ENCODE results near the gene APOL5.
A peak's percentile ranks its signal among the peaks of the same experiment; 100 is the strongest.

The APOL5 gene

DNA sequence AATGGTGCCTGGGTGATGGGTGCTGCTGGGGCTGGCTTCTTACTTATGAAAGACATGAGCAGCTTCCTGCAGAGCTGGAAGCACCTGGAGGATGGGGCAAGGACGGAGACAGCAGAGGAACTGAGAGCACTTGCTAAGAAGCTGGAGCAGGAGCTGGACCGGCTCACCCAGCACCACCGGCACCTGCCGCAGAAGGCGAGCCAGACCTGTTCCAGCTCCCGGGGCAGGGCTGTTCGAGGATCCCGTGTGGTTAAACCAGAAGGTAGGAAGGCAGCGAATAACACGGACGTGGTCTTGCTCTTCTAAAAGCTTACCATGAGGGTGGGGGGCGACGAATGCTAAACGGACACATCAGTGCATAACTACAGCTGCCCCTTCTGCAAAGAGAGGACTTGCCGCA, 9.3 kb downstream of the APOL5 start:
- no peaks in the 10 kb centered on the region for H4K20me1 ChIP-seq (ENCODE audit: insufficient read depth, low read length)
- H3K9ac ChIP-seq (ENCODE audit: low read length) = peak overlapping the region; percentile 41
- no peak overlapping the region for H3K4me3 ChIP-seq (ENCODE audit: low read depth, low read length, poor library complexity, severe bottlenecking)
- no peaks in the 10 kb centered on the region for H3K27me3 ChIP-seq (ENCODE audit: insufficient read depth, low read length)
- H3K27ac ChIP-seq (ENCODE audit: low read depth, low read length, poor library complexity, severe bottlenecking) = peak overlapping the region; percentile 90
- no peaks in the 10 kb centered on the region for H3K9me2 ChIP-seq (ENCODE audit: low read depth, low read length)
- no peaks in the 10 kb centered on the region for H3K79me2 ChIP-seq (ENCODE audit: insufficient read depth, low read length)
- TF ChIP-seq, protein P1, sequence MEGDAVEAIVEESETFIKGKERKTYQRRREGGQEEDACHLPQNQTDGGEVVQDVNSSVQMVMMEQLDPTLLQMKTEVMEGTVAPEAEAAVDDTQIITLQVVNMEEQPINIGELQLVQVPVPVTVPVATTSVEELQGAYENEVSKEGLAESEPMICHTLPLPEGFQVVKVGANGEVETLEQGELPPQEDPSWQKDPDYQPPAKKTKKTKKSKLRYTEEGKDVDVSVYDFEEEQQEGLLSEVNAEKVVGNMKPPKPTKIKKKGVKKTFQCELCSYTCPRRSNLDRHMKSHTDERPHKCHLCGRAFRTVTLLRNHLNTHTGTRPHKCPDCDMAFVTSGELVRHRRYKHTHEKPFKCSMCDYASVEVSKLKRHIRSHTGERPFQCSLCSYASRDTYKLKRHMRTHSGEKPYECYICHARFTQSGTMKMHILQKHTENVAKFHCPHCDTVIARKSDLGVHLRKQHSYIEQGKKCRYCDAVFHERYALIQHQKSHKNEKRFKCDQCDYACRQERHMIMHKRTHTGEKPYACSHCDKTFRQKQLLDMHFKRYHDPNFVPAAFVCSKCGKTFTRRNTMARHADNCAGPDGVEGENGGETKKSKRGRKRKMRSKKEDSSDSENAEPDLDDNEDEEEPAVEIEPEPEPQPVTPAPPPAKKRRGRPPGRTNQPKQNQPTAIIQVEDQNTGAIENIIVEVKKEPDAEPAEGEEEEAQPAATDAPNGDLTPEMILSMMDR (IDR thresholded peaks at IDR 0.05; ENCODE audit: low read length) = no peak
- TF ChIP-seq EZH2 (IDR thresholded peaks at IDR 0.05; ENCODE audit: borderline replicate concordance, low read length) = no peak
- H3K4me2 ChIP-seq (ENCODE audit: low read length) = peak overlapping the region; percentile 36
- H3K9me3 ChIP-seq (ENCODE audit: low read length) = no peaks in the 10 kb centered on the region
- no peaks in the 10 kb centered on the region for H3K36me3 ChIP-seq (ENCODE audit: insufficient read depth, low read length)
- no peak overlapping the region for H2AFZ ChIP-seq (ENCODE audit: low read length)
- 0 out of 2 replicates have a peak, but pooled peaks cover 4% of the 10 kb centered on the region for H3F3A ChIP-seq (ENCODE audit: insufficient read depth, low read length)
- H3K4me1 ChIP-seq (ENCODE audit: insufficient read depth, low read length, severe bottlenecking) = peaks cover 58% of the 10 kb centered on the region

- H3K36me3 ChIP-seq (ENCODE audit: insufficient read depth, low read length) = no peaks in the 10 kb centered on the region
- peak overlapping the region; percentile 90 for H3K27ac ChIP-seq (ENCODE audit: low read depth, low read length, poor library complexity, severe bottlenecking)
- H3K9me2 ChIP-seq (ENCODE audit: low read depth, low read length) = no peaks in the 10 kb centered on the region
- no peaks in the 10 kb centered on the region for H4K20me1 ChIP-seq (ENCODE audit: insufficient read depth, low read length)
- H3K4me3 ChIP-seq (ENCODE audit: low read depth, low read length, poor library complexity, severe bottlenecking) = no peak overlapping the region
- no peaks in the 10 kb centered on the region for H3K79me2 ChIP-seq (ENCODE audit: insufficient read depth, low read length)
- no peaks in the 10 kb centered on the region for H3K9me3 ChIP-seq (ENCODE audit: low read length)
- H3K27me3 ChIP-seq (ENCODE audit: insufficient read depth, low read length) = no peaks in the 10 kb centered on the region
- H3K4me2 ChIP-seq (ENCODE audit: low read length) = no peak overlapping the region
- TF ChIP-seq, protein P1 (IDR thresholded peaks at IDR 0.05; ENCODE audit: low read length) = no peak
- no peak for TF ChIP-seq EZH2 (IDR thresholded peaks at IDR 0.05; ENCODE audit: borderline replicate concordance, low read length)
- H2AFZ ChIP-seq (ENCODE audit: low read length) = no peak overlapping the region
- H3F3A ChIP-seq (ENCODE audit: insufficient read depth, low read length) = 0 out of 2 replicates have a peak, but pooled peaks cover 4% of the 10 kb centered on the region
- peaks cover 56% of the 10 kb centered on the region for H3K4me1 ChIP-seq (ENCODE audit: insufficient read depth, low read length, severe bottlenecking)
- no peak overlapping the region for H3K9ac ChIP-seq (ENCODE audit: low read length)
These were observed 9.8 kb downstream of the APOL5 start for GRCh38 chr22:35727436-35727835.

DNA sequence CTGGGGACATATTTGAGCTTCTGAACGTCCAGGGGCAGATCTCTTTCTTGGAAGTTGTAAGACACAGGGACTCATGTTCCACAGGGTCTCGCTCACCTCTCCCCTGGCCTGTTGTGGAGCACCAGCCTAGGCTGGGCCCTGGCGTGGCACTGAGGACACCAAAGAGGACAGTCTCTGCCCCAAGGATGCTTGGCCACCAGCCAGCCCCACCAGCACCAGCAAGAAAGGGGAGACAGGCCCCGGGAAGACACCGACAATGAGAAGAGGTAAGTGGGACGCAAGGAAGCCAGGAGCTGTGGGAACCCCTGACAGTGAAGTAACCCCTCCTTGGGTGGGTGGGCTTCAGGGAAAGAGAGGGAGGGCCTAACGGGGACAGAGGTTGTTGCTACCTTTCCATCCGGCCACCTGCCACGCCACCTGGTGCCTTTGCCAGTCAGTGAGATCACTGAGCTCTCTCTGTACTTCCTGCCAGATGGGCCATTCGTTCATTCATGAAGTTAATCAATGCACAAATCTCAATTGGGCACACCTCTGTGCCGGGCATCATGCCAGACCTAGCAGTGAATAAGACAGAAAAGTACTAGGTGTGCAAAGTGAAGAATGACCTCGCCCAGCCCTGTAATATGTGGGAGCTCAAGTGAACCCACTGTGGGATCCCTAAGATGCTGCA, 11.1 kb downstream of the APOL5 start:
- Histone ChIP-seq H3K4me2 (ENCODE audit: low read length) (peak overlapping the region; percentile 68), H3K9me2 (ENCODE audit: low read depth, low read length) (no peaks in the 10 kb centered on the region)

More for the DNA sequence above, 11.1 kb downstream of the APOL5 start:
- Histone ChIP-seq H3K27me3 (ENCODE audit: insufficient read depth, low read length) (no peaks in the 10 kb centered on the region), H3K36me3 (ENCODE audit: insufficient read depth, low read length) (no peaks in the 10 kb centered on the region), H3K4me3 (ENCODE audit: low read depth, low read length, poor library complexity, severe bottlenecking) (peak overlapping the region; percentile 49), H4K20me1 (ENCODE audit: insufficient read depth, low read length) (no peaks in the 10 kb centered on the region), H3K9ac (ENCODE audit: low read length) (peak overlapping the region; percentile 57), H3F3A (ENCODE audit: insufficient read depth, low read length) (0 out of 2 replicates have a peak, but pooled peaks cover 4% of the 10 kb centered on the region), H3K4me1 (ENCODE audit: insufficient read depth, low read length, severe bottlenecking) (peaks cover 67% of the 10 kb centered on the region), H3K79me2 (ENCODE audit: insufficient read depth, low read length) (no peaks in the 10 kb centered on the region), H3K9me3 (ENCODE audit: low read length) (no peaks in the 10 kb centered on the region), H2AFZ (ENCODE audit: low read length) (no peak overlapping the region), H3K27ac (ENCODE audit: low read depth, low read length, poor library complexity, severe bottlenecking) (peak overlapping the region; percentile 89)
- TF ChIP-seq, protein P1 (IDR thresholded peaks at IDR 0.05; ENCODE audit: low read length) = peak; percentile 21; the same call in 1 of the 2 replicates
- TF ChIP-seq EZH2 (IDR thresholded peaks at IDR 0.05; ENCODE audit: borderline replicate concordance, low read length) = no peak
